ENCODE measurements around the gene DRD4. TPM values are rescaled to one million over a fixed set of nuclear protein-coding genes. Genes with fewer than 3 reads are reported as not detected.

The DRD4 gene
- total and polyA plus RNA-seq, 9 of the 15 experiments (the other 6 are each of a cell fraction or from before 2014, with no cell fraction given), result 0.04 to 0.95 (median 0.21) TPM; not detected in 5

GRCh38 chr11:595400-595799, 41.7 kb upstream of the DRD4 start:
- POLR2A ChIA-PET, result interaction anchor here (0.6 to 1.7 kb wide), 3 partner anchors 8 to 39 kb away, joined by 3 to 4 read pairs (median 3); no protein-coding TSS in a partner anchor
- Histone ChIP-seq H3K9ac (ENCODE audit: insufficient read depth in 1 of 2, low read depth in 2 of 2, low read length in 2 of 2) (peak overlapping the region in 1 of 2 experiments; percentile 73; a peak in 2 of 4 replicates), H3K4me3 (no peak overlapping the region), H3K9me1 (ENCODE audit: control insufficient read depth, insufficient read depth, low read length) (no peaks in the 10 kb centered on the region), H3K4me1 (replicated peaks in 1 of 2; ENCODE audit: control insufficient read depth in 2 of 2, insufficient read depth in 2 of 2, low read length in 2 of 2) (peaks cover 0 to 17% of the 10 kb centered on the region in 2 experiments; a peak in 1 of 5 replicates), H3K9me3 (replicated peaks; ENCODE audit: control insufficient read depth, insufficient read depth, low read depth, low read length) (no peaks in the 10 kb centered on the region), H3K27ac (ENCODE audit: extremely low read depth, low read depth, low read length) (no peak overlapping the region), H4K20me1 (replicated peaks; ENCODE audit: control insufficient read depth, insufficient read depth, low read length) (no peaks in the 10 kb centered on the region), H3K79me2 (ENCODE audit: control insufficient read depth, insufficient read depth, low read length) (no peaks in the 10 kb centered on the region; the same call in 1 of the 3 replicates), H2AFZ (ENCODE audit: low read depth, low read length) (no peak overlapping the region), H3K4me2 (ENCODE audit: insufficient read depth, low read length) (no peak overlapping the region), H3K27me3 (ENCODE audit: control insufficient read depth in 2 of 2, insufficient read depth in 2 of 2, low read length in 2 of 2) (no peaks in the 10 kb centered on the region), H3K36me3 (ENCODE audit: control insufficient read depth, insufficient read depth, low read length) (peaks cover 92% of the 10 kb centered on the region)
- in situ Hi-C loops (cut with MboI) (no loop called here), intact Hi-C loops (cut with micrococcal nuclease) (no loop called here)
- TF ChIP-seq POLR2G (IDR thresholded peaks at IDR 0.05; ENCODE audit: low read depth, low read length) (peak; percentile 25; the same call in 1 of the 2 replicates), CLOCK (CRISPR knock-in tag; IDR thresholded peaks at IDR 0.05; ENCODE audit: borderline replicate concordance) (no peak), ZBTB33 (CRISPR knock-in tag; IDR thresholded peaks at IDR 0.05) (no peak)
- ATAC-seq (no peak), DNase-seq (ENCODE audit: extremely low read depth in 1 of 4, low spot score in 3 of 4) (no peak), FAIRE-seq (no peak)
- CTCF ChIA-PET (ENCODE audit: low intra/inter-chr PET ratio), result no interaction called here
- BruUV-seq (replicated peaks), result no TSS peak
- 78% methylated on average over 8 of the region's 10 CpGs for WGBS (ENCODE audit: insufficient coverage, low coverage, missing lambda C conversion rate)
